ENCODE data around the gene BUD13.

The BUD13 gene

GRCh38 chr11:116718955-116719501, 53.8 kb downstream of the BUD13 start:
- H3K27me3 ChIP-seq (ENCODE audit: insufficient read depth, poor library complexity, severe bottlenecking): peaks cover 5% of the 10 kb centered on the region
- no peak overlapping the region for H3K27ac ChIP-seq (replicated peaks)
- H3K4me3 ChIP-seq (replicated peaks; ENCODE audit: insufficient read depth, low read length): no peak overlapping the region
- DNase-seq (ENCODE audit: low read depth in 1 of 2, low spot score in 1 of 2): no peak
- TF ChIP-seq GABPA (IDR thresholded peaks at IDR 0.05; ENCODE audit: low read depth): no peak
- TF ChIP-seq SPI1 (IDR thresholded peaks at IDR 0.05; ENCODE audit: borderline replicate concordance, low read depth): no peak
- no peak for TF ChIP-seq REST (IDR thresholded peaks at IDR 0.05; ENCODE audit: insufficient replicate concordance, low read depth)
- no peak for TF ChIP-seq POLR2AphosphoS5 (IDR thresholded peaks at IDR 0.05; ENCODE audit: low read depth)
- TF ChIP-seq CTCF (IDR thresholded peaks at IDR 0.05; ENCODE audit: insufficient read depth, low read length): no peak

GRCh38 chr11:116716621-116717020, 56.2 kb downstream of the BUD13 start:
- no peak for TF ChIP-seq REST (IDR thresholded peaks at IDR 0.05; ENCODE audit: insufficient replicate concordance, low read depth)

GRCh38 chr11:116715383-116715782, 57.4 kb downstream of the BUD13 start:
- no peaks in the 10 kb centered on the region for H3K27me3 ChIP-seq (ENCODE audit: insufficient read depth, poor library complexity, severe bottlenecking)
- TF ChIP-seq SPI1 (IDR thresholded peaks at IDR 0.05; ENCODE audit: borderline replicate concordance, low read depth) (no peak), REST (IDR thresholded peaks at IDR 0.05; ENCODE audit: insufficient replicate concordance, low read depth) (no peak), CTCF (IDR thresholded peaks at IDR 0.05; ENCODE audit: insufficient read depth, low read length) (no peak), GABPA (IDR thresholded peaks at IDR 0.05; ENCODE audit: low read depth) (no peak), POLR2AphosphoS5 (IDR thresholded peaks at IDR 0.05; ENCODE audit: low read depth) (no peak)
- H3K27ac ChIP-seq (replicated peaks): no peak overlapping the region
- DNase-seq (ENCODE audit: low read depth in 1 of 2, low spot score in 1 of 2): no peak
- H3K4me3 ChIP-seq (replicated peaks; ENCODE audit: insufficient read depth, low read length): no peak overlapping the region

More at GRCh38 chr11:116716621-116717020, 56.2 kb downstream of the BUD13 start:
- DNase-seq (ENCODE audit: low read depth in 1 of 2, low spot score in 1 of 2): no peak
- H3K27me3 ChIP-seq (ENCODE audit: insufficient read depth, poor library complexity, severe bottlenecking): no peaks in the 10 kb centered on the region
- no peak overlapping the region for H3K27ac ChIP-seq (replicated peaks)
- H3K4me3 ChIP-seq (replicated peaks; ENCODE audit: insufficient read depth, low read length): no peak overlapping the region
